H9 (cell line): Measurements from ENCODE around the gene FAAP100. TPM values are rescaled to one million over a fixed set of nuclear protein-coding genes. Genes with fewer than 3 reads are reported as not detected.
A peak's percentile ranks its signal among the peaks of the same experiment; 100 is the strongest.

Experiments used
- DNase-seq: peaks from one replicate; pipeline ENCODE4 v3.0.0-alpha.2; 2017
- H2AFZ ChIP-seq: one replicate; pipeline ENCODE4 v1.6.1; 2013; ENCODE audit warnings: mild to moderate bottlenecking, low read length, control low read depth, moderate library complexity
- H2AK5ac ChIP-seq: 2 replicates; pipeline ENCODE4 v1.6.1; 2013; ENCODE audit warnings: low read length, control low read depth, mixed read lengths; ENCODE audit not compliant: insufficient read length
- H2BK120ac ChIP-seq: one replicate; pipeline ENCODE4 v1.6.1; 2013; ENCODE audit warnings: low read depth, mild to moderate bottlenecking, low read length, control low read depth, inconsistent platforms; ENCODE audit not compliant: poor library complexity, severe bottlenecking
- H2BK12ac ChIP-seq: 2 replicates; pipeline ENCODE4 v1.6.1; 2013; ENCODE audit warnings: low read length, control low read depth, mixed read lengths, low read depth; ENCODE audit not compliant: insufficient read length
- H2BK15ac ChIP-seq: 2 replicates; pipeline ENCODE4 v1.6.1; 2013; ENCODE audit warnings: low read depth, low read length, control low read depth
- H2BK20ac ChIP-seq: one replicate; pipeline ENCODE4 v1.6.1; 2013; ENCODE audit warnings: low read depth, mild to moderate bottlenecking, low read length, control low read depth, inconsistent platforms; ENCODE audit not compliant: poor library complexity, severe bottlenecking
- H2BK5ac ChIP-seq: 2 replicates; pipeline ENCODE4 v1.6.1; 2013; ENCODE audit warnings: low read length, control low read depth, mixed read lengths; ENCODE audit not compliant: insufficient read length
- H3K14ac ChIP-seq: 2 replicates; pipeline ENCODE4 v1.6.1; 2013; ENCODE audit warnings: low read length, control low read depth; ENCODE audit not compliant: insufficient read depth
- H3K18ac ChIP-seq: 2 replicates; pipeline ENCODE4 v1.6.1; 2013; ENCODE audit warnings: low read depth, mild to moderate bottlenecking, mixed read lengths, low read length, control low read depth; ENCODE audit not compliant: insufficient read length
- H3K23ac ChIP-seq: 2 replicates; pipeline ENCODE4 v1.6.1; 2013; ENCODE audit warnings: low read length, control low read depth, mixed read lengths, low read depth; ENCODE audit not compliant: insufficient read length
- H3K23me2 ChIP-seq: 2 replicates; pipeline ENCODE4 v1.6.1; 2013; ENCODE audit warnings: low read depth, mild to moderate bottlenecking, mixed read lengths, low read length, control low read depth; ENCODE audit not compliant: insufficient read length, poor library complexity, severe bottlenecking
- H3K27ac ChIP-seq: 2 replicates; pipeline ENCODE4 v1.5.1; 2013; ENCODE audit warnings: low read length, control low read depth, mixed read lengths, low read depth; ENCODE audit not compliant: insufficient read length
- H3K27me3 ChIP-seq: 2 replicates; pipeline ENCODE4 v1.6.1; 2013; ENCODE audit warnings: low read length, control low read depth, inconsistent platforms; ENCODE audit not compliant: insufficient read depth
- H3K4ac ChIP-seq: 2 replicates; pipeline ENCODE4 v1.6.1; 2013; ENCODE audit warnings: low read depth, mild to moderate bottlenecking, control low read depth, inconsistent platforms, low read length, moderate library complexity
- H3K4me1 ChIP-seq: 2 replicates; pipeline ENCODE4 v1.6.1; 2013; ENCODE audit warnings: low read length, control low read depth, inconsistent platforms; ENCODE audit not compliant: insufficient read depth
- H3K4me2 ChIP-seq: 2 replicates; pipeline ENCODE4 v1.6.1; 2013; ENCODE audit warnings: low read length, control low read depth, mixed read lengths; ENCODE audit not compliant: insufficient read length, insufficient read depth
- H3K56ac ChIP-seq: 2 replicates; pipeline ENCODE4 v1.6.1; 2013; ENCODE audit warnings: low read depth, mild to moderate bottlenecking, mixed read lengths, low read length, control low read depth; ENCODE audit not compliant: insufficient read length
- H3K79me1 ChIP-seq: 2 replicates; pipeline ENCODE4 v1.6.1; 2013; ENCODE audit warnings: low read depth, mild to moderate bottlenecking, moderate library complexity, low read length, control low read depth, inconsistent platforms; ENCODE audit not compliant: insufficient read depth, poor library complexity, severe bottlenecking
- H3K79me2 ChIP-seq: 2 replicates; pipeline ENCODE4 v1.6.1; 2013; ENCODE audit warnings: low read length, control low read depth, inconsistent platforms; ENCODE audit not compliant: insufficient read depth
- H3K9ac ChIP-seq: 2 replicates; pipeline ENCODE4 v1.6.1; 2013; ENCODE audit warnings: low read length, control low read depth, mixed read lengths; ENCODE audit not compliant: insufficient read length; ENCODE audit errors: extremely low read depth
- H3K9me3 ChIP-seq: one replicate; pipeline ENCODE4 v1.6.1; 2013; ENCODE audit warnings: low read depth, low read length, inconsistent platforms; ENCODE audit not compliant: control insufficient read depth
- H3T11ph ChIP-seq: one replicate; pipeline ENCODE4 v1.6.1; 2013; ENCODE audit warnings: mild to moderate bottlenecking, low read length, control low read depth, inconsistent platforms
- H4K20me1 ChIP-seq: one replicate; pipeline ENCODE4 v1.6.1; 2013; ENCODE audit not compliant: control insufficient read depth, insufficient read length, insufficient read depth
- H4K5ac ChIP-seq: 2 replicates; pipeline ENCODE4 v1.6.1; 2013; ENCODE audit warnings: low read depth, mild to moderate bottlenecking, mixed read lengths, low read length, control low read depth; ENCODE audit not compliant: insufficient read length
- H4K8ac ChIP-seq: replicated peaks from 2 replicates; pipeline ENCODE4 v1.6.1; 2013; ENCODE audit warnings: low read length, control low read depth, mixed read lengths, low read depth; ENCODE audit not compliant: insufficient read length
- H4K91ac ChIP-seq: 2 replicates; pipeline ENCODE4 v1.6.1; 2013; ENCODE audit warnings: low read depth, mild to moderate bottlenecking, moderate library complexity, mixed read lengths, low read length, control low read depth; ENCODE audit not compliant: insufficient read length
- H3K27ac Mint-ChIP-seq, 3 experiments: 2 replicates in 2 of 3; 3 replicates in 1 of 3; pipeline ENCODE4 v1.8.0; 2020 to 2021; ENCODE audit warnings: mixed read lengths in 3 of 3, mild to moderate bottlenecking in 1 of 3, moderate library complexity in 1 of 3
- H3K27me3 Mint-ChIP-seq: 2 replicates; pipeline ENCODE4 v1.8.0; 2021; ENCODE audit warnings: low read depth, mild to moderate bottlenecking, moderate library complexity, mixed read lengths
- H3K36me3 Mint-ChIP-seq, 3 experiments: 2 replicates in 2 of 3; 3 replicates in 1 of 3; pipeline ENCODE4 v1.8.0; 2020 to 2021; ENCODE audit warnings: low read depth in 3 of 3, mixed read lengths in 3 of 3; ENCODE audit not compliant: insufficient read depth in 1 of 3
- H3K4me1 Mint-ChIP-seq, 2 experiments: 2 replicates each; pipeline ENCODE4 v1.8.0; 2020; ENCODE audit warnings: mixed read lengths in 2 of 2
- H3K4me3 Mint-ChIP-seq, 2 experiments: 2 replicates in 1 of 2; 3 replicates in 1 of 2; pipeline ENCODE4 v1.8.0; 2020 to 2021; ENCODE audit warnings: mild to moderate bottlenecking in 2 of 2, mixed read lengths in 2 of 2, moderate library complexity in 1 of 2
- H3K9me3 Mint-ChIP-seq, 2 experiments: 2 replicates in 1 of 2; 3 replicates in 1 of 2; pipeline ENCODE4 v1.8.0; 2020; ENCODE audit warnings: mild to moderate bottlenecking in 2 of 2, mixed read lengths in 2 of 2, moderate library complexity in 1 of 2
- CTCF ChIP-seq: fragments of 200-600 bp; sonication (generic); conservative IDR thresholded peaks from 3 replicates; pipeline ENCODE4 v1.8.0; 2021; ENCODE audit warnings: antibody characterized with exemption, mild to moderate bottlenecking
- WGBS: extraction: QIAGEN DNeasy Blood & Tissue Kit; methylation state at CpG from one replicate; pipeline ENCODE4 v1.1.7; 2013; ENCODE audit warnings: missing lambda C conversion rate, low lambda C conversion rate, mixed read lengths; ENCODE audit not compliant: insufficient read length; ENCODE audit errors: extremely low coverage; 5-methylcytosine and 5-hydroxymethylcytosine counted together
- total RNA-seq: library from RNA; stranded (reverse); gene quantifications from 2 replicates; pipeline ENCODE4 v1.2.1, GENCODE V29; 2021

Gene FAAP100
- total RNA-seq, 1 experiment from 2014 or later: 54.0 TPM

GRCh38 chr17:81502471-81503017 lies 49.6 kb downstream of the FAAP100 start:
- no peak overlapping the region for H3K27ac ChIP-seq
- no peaks in the 10 kb centered on the region for H3K79me2 ChIP-seq
- no peak overlapping the region for H2BK5ac ChIP-seq
- no peaks in the 10 kb centered on the region for H3K23me2 ChIP-seq
- H3T11ph ChIP-seq: no peak overlapping the region
- no peak overlapping the region for H2BK20ac ChIP-seq
- H3K27ac Mint-ChIP-seq: 0 out of 7 replicates have a peak overlapping the region, but pooled peaks of 1 of the 3 experiments have one; percentile 9
- no peak overlapping the region for H4K91ac ChIP-seq
- WGBS: no CpG with 5 or more reads among the region's 12 CpGs
- no peak overlapping the region for H3K9ac ChIP-seq
- DNase-seq: peak; percentile 37
- peaks cover 0 to 7% of the 10 kb centered on the region in 2 experiments; a peak in 2 of 4 replicates for H3K4me1 Mint-ChIP-seq
- no peaks in the 10 kb centered on the region; a peak in 1 of 5 replicates for H3K9me3 Mint-ChIP-seq
- no peaks in the 10 kb centered on the region for H3K4me1 ChIP-seq
- H3K4me2 ChIP-seq: no peak overlapping the region
- no peak overlapping the region for H3K23ac ChIP-seq
- H3K18ac ChIP-seq: no peak overlapping the region
- no peak overlapping the region for H2BK12ac ChIP-seq
- H2AFZ ChIP-seq: no peak overlapping the region
- H2AK5ac ChIP-seq: no peak overlapping the region
- no peaks in the 10 kb centered on the region for H3K9me3 ChIP-seq
- no peak overlapping the region for H2BK15ac ChIP-seq
- no peak overlapping the region for H4K8ac ChIP-seq
- peaks cover 11% of the 10 kb centered on the region for H3K27me3 Mint-ChIP-seq
- H3K14ac ChIP-seq: no peak overlapping the region
- no peak overlapping the region for H4K5ac ChIP-seq
- no peaks in the 10 kb centered on the region for H3K27me3 ChIP-seq
- no peak overlapping the region for H3K56ac ChIP-seq
- H3K4me3 Mint-ChIP-seq: no peak overlapping the region
- no peak for TF ChIP-seq CTCF
- H3K36me3 Mint-ChIP-seq: no peaks in the 10 kb centered on the region
- no peaks in the 10 kb centered on the region for H4K20me1 ChIP-seq
- H3K79me1 ChIP-seq: no peaks in the 10 kb centered on the region
- H2BK120ac ChIP-seq: no peak overlapping the region
- no peak overlapping the region for H3K4ac ChIP-seq
